ENCODE data around the gene KCNT2. TPM values are rescaled to one million over a fixed set of nuclear protein-coding genes. Genes with fewer than 3 reads are reported as not detected.

Gene KCNT2
- total RNA-seq, 1 experiment from 2014 or later = 0.41 TPM

DNA sequence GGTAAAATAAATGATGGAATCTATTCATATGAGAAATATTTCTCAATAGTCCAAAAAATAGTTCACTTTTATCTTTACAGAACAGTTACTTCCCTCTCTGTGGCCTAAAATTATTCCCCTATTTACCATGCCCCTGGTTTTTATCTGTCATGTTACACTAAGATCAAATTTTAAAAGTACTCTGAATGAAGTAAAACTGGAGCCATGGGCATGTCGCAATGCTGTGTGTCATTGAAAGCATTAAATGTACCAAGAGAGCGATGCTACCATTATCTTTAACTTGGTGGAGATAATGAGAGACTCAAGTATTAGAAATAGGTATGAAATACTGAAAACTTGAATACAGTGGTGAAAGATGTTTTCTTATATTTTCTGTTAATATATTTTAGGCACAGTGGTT lies 146.2 kb downstream of the KCNT2 start:
- in situ Hi-C loops (cut with HindIII; ENCODE audit: low pct_unique_long_range_greater_than_20kb, low sequenced_read_pairs) = no loop called here
- CTCF ChIA-PET = no interaction called here
- no peak overlapping the region for H3K27ac ChIP-seq (ENCODE audit: low read length)
- no peaks in the 10 kb centered on the region for H3K4me1 ChIP-seq (ENCODE audit: control insufficient read depth, insufficient read depth, low read length)
- no peaks in the 10 kb centered on the region for H3K36me3 ChIP-seq (ENCODE audit: control insufficient read depth, insufficient read depth, low read length)
- H3K9me3 ChIP-seq (ENCODE audit: control insufficient read depth, insufficient read depth, low read depth, low read length) = 0 out of 2 replicates have a peak, but pooled peaks cover 4% of the 10 kb centered on the region
- no TSS peak for BruUV-seq (replicated peaks)
- ATAC-seq = no peak
- intact Hi-C loops (cut with micrococcal nuclease; ENCODE audit: unreplicated experiment) = no loop called here
- DNase-seq (ENCODE audit: low read depth, low spot score) = no peak
- no peak for TF ChIP-seq POLR2AphosphoS5 (IDR thresholded peaks at IDR 0.05; ENCODE audit: low read depth, low read length)
- no peak for TF ChIP-seq SIN3A (IDR thresholded peaks at IDR 0.05; ENCODE audit: borderline replicate concordance, insufficient read depth, low read depth, low read length)
- TF ChIP-seq, protein P1, sequence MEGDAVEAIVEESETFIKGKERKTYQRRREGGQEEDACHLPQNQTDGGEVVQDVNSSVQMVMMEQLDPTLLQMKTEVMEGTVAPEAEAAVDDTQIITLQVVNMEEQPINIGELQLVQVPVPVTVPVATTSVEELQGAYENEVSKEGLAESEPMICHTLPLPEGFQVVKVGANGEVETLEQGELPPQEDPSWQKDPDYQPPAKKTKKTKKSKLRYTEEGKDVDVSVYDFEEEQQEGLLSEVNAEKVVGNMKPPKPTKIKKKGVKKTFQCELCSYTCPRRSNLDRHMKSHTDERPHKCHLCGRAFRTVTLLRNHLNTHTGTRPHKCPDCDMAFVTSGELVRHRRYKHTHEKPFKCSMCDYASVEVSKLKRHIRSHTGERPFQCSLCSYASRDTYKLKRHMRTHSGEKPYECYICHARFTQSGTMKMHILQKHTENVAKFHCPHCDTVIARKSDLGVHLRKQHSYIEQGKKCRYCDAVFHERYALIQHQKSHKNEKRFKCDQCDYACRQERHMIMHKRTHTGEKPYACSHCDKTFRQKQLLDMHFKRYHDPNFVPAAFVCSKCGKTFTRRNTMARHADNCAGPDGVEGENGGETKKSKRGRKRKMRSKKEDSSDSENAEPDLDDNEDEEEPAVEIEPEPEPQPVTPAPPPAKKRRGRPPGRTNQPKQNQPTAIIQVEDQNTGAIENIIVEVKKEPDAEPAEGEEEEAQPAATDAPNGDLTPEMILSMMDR (IDR thresholded peaks at IDR 0.05) = no peak
- TF ChIP-seq, protein P2, sequence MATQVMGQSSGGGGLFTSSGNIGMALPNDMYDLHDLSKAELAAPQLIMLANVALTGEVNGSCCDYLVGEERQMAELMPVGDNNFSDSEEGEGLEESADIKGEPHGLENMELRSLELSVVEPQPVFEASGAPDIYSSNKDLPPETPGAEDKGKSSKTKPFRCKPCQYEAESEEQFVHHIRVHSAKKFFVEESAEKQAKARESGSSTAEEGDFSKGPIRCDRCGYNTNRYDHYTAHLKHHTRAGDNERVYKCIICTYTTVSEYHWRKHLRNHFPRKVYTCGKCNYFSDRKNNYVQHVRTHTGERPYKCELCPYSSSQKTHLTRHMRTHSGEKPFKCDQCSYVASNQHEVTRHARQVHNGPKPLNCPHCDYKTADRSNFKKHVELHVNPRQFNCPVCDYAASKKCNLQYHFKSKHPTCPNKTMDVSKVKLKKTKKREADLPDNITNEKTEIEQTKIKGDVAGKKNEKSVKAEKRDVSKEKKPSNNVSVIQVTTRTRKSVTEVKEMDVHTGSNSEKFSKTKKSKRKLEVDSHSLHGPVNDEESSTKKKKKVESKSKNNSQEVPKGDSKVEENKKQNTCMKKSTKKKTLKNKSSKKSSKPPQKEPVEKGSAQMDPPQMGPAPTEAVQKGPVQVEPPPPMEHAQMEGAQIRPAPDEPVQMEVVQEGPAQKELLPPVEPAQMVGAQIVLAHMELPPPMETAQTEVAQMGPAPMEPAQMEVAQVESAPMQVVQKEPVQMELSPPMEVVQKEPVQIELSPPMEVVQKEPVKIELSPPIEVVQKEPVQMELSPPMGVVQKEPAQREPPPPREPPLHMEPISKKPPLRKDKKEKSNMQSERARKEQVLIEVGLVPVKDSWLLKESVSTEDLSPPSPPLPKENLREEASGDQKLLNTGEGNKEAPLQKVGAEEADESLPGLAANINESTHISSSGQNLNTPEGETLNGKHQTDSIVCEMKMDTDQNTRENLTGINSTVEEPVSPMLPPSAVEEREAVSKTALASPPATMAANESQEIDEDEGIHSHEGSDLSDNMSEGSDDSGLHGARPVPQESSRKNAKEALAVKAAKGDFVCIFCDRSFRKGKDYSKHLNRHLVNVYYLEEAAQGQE (IDR thresholded peaks at IDR 0.05; ENCODE audit: insufficient read depth in 1 of 2, low read depth in 2 of 2, low read length in 1 of 2) = no peak
- TF ChIP-seq TCF7L2 (IDR thresholded peaks at IDR 0.05; ENCODE audit: low read depth, low read length) = no peak
- H3K4me3 ChIP-seq (ENCODE audit: low read depth in 2 of 2, low read length in 2 of 2) = no peak overlapping the region
- H3K27me3 ChIP-seq (ENCODE audit: control insufficient read depth, insufficient read depth, low read length) = no peaks in the 10 kb centered on the region
- POLR2A ChIA-PET = no interaction called here

GRCh38 chr1:196461521-196461920 lies 146.7 kb downstream of the KCNT2 start:
- CTCF ChIA-PET = no interaction called here
- DNase-seq (ENCODE audit: low read depth, low spot score) (no peak), ATAC-seq (no peak)
- BruUV-seq (replicated peaks) = no TSS peak
- POLR2A ChIA-PET = no interaction called here
- no peaks in the 10 kb centered on the region for H3K4me1 ChIP-seq (ENCODE audit: control insufficient read depth, insufficient read depth, low read length)
- TF ChIP-seq, protein P1 (IDR thresholded peaks at IDR 0.05) = no peak
- TF ChIP-seq SIN3A (IDR thresholded peaks at IDR 0.05; ENCODE audit: borderline replicate concordance, insufficient read depth, low read depth, low read length) (no peak), POLR2AphosphoS5 (IDR thresholded peaks at IDR 0.05; ENCODE audit: low read depth, low read length) (no peak), TCF7L2 (IDR thresholded peaks at IDR 0.05; ENCODE audit: low read depth, low read length) (no peak)
- TF ChIP-seq, protein P2 (IDR thresholded peaks at IDR 0.05; ENCODE audit: insufficient read depth in 1 of 2, low read depth in 2 of 2, low read length in 1 of 2) = no peak
- no peak overlapping the region for H3K4me3 ChIP-seq (ENCODE audit: low read depth in 2 of 2, low read length in 2 of 2)
- intact Hi-C loops (cut with micrococcal nuclease; ENCODE audit: unreplicated experiment) = no loop called here
- H3K27ac ChIP-seq (ENCODE audit: low read length) = no peak overlapping the region
- in situ Hi-C loops (cut with HindIII; ENCODE audit: low pct_unique_long_range_greater_than_20kb, low sequenced_read_pairs) = no loop called here
- H3K27me3 ChIP-seq (ENCODE audit: control insufficient read depth, insufficient read depth, low read length) = no peaks in the 10 kb centered on the region
- H3K9me3 ChIP-seq (ENCODE audit: control insufficient read depth, insufficient read depth, low read depth, low read length) = 0 out of 2 replicates have a peak, but pooled peaks cover 4% of the 10 kb centered on the region
- H3K36me3 ChIP-seq (ENCODE audit: control insufficient read depth, insufficient read depth, low read length) = no peaks in the 10 kb centered on the region
